Stimulated activated memory B cell treated with anti-CD40 and anti-IgM and Interleukin-4, amounts not matched to agents 10 μg/mL and 1 μg/mL and 100 μg/mL, for 72 hours (primary cell): Measurements from ENCODE around the gene AASDHPPT.
"Not testable (repeated sequence)": the region's sequence is repeated elsewhere in the genome, so short reads cannot be mapped to it uniquely, and the experiment has no call there.

ENCODE experiments used
- ATAC-seq: fragments of 150-1000 bp; cut with Tn5 transposase; 2 replicates; pipeline ENCODE4 v1.10.0; 2021
- H3K27ac Mint-ChIP-seq: one replicate; pipeline ENCODE4 v1.8.0; 2022; ENCODE audit warnings: mild to moderate bottlenecking, mixed read lengths
- H3K27me3 Mint-ChIP-seq: one replicate; pipeline ENCODE4 v1.8.0; 2022; ENCODE audit warnings: mixed read lengths
- H3K36me3 Mint-ChIP-seq: one replicate; pipeline ENCODE4 v1.8.0; 2022; ENCODE audit warnings: mixed read lengths
- H3K4me1 Mint-ChIP-seq: one replicate; pipeline ENCODE4 v1.8.0; 2022; ENCODE audit warnings: mixed read lengths
- H3K4me3 Mint-ChIP-seq: one replicate; pipeline ENCODE4 v1.8.0; 2022; ENCODE audit warnings: mild to moderate bottlenecking, moderate library complexity, mixed read lengths
- H3K9me3 Mint-ChIP-seq: one replicate; pipeline ENCODE4 v1.8.0; 2022; ENCODE audit warnings: mixed read lengths

AASDHPPT gene, protein sequence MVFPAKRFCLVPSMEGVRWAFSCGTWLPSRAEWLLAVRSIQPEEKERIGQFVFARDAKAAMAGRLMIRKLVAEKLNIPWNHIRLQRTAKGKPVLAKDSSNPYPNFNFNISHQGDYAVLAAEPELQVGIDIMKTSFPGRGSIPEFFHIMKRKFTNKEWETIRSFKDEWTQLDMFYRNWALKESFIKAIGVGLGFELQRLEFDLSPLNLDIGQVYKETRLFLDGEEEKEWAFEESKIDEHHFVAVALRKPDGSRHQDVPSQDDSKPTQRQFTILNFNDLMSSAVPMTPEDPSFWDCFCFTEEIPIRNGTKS

DNA sequence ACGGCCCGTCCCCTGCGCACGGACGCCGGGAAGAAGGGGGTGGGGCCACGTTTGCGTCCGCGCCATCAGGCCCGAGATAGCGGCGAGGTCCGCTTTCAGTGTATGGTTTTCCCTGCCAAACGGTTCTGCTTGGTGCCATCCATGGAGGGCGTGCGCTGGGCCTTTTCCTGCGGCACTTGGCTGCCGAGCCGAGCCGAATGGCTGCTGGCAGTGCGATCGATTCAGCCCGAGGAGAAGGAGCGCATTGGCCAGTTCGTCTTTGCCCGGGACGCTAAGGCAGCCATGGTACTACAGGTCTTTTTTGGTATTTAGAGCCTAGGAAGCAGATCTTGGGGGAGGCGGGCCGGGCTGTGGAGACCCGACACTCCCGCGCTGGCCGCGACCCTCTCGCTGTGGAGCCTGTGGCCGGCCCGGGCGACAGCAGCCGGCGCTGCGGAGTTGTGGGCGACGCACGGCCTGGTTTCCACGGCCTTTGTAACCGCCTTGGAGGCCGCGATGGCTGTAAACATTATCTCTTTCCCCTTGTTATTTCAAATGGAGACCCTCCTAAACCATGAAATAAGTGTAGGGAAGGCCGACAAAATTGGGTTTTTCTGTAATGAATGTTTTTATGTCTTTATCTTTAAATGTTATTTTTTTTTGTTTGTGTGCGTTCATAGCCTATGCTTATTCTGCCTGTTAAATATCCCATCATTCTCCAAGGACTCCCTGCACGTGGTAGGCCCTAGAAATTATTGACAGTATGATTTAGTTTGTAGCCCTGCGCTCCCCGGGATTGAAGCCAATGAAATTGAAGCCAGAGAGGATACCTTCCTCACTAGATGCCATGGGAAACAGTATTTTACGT is at the start of gene AASDHPPT:
TSS of gene AASDHPPT (plus strand) at position 54 of the 847 bp plus-strand sequence. CDS start at position 103, 49 bp downstream.
- peaks cover 54% of the 10 kb centered on the region for H3K4me1 Mint-ChIP-seq
- peak within 1 kb of the TSS; percentile 96 for H3K4me3 Mint-ChIP-seq
- peak within 1 kb of the TSS; percentile 84 for H3K27ac Mint-ChIP-seq
- H3K27me3 Mint-ChIP-seq, result no peaks in the 10 kb centered on the region
- H3K9me3 Mint-ChIP-seq, result no peaks in the 10 kb centered on the region
- H3K36me3 Mint-ChIP-seq, result peaks cover 18% of the 10 kb centered on the region
- ATAC-seq, result peak; percentile 35

DNA sequence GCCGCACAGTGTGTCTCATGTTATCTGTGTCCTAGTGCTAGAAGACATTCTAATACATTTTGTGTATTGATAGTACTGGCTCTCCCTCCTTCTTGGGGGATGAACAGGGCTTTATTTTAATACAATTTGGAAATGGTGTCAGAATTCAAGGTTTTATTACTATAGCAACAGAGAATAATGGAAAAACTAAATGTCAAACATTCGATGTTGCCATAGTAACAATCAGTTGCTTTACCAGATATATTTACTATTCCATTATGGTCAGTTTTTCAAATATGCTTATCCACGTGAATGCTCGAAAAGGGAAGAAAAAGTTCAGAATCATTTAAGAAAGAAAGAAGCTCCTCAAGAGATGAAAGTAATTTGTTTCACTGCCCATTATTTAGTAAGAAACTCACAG is 46.9 kb upstream of the AASDHPPT start:
- Mint-ChIP-seq H3K9me3 (peaks cover 3% of the 10 kb centered on the region), H3K27ac (no peak overlapping the region), H3K4me1 (no peaks in the 10 kb centered on the region), H3K36me3 (no peaks in the 10 kb centered on the region), H3K4me3 (no peak overlapping the region), H3K27me3 (peaks cover 35% of the 10 kb centered on the region)
- ATAC-seq, result no peak

DNA sequence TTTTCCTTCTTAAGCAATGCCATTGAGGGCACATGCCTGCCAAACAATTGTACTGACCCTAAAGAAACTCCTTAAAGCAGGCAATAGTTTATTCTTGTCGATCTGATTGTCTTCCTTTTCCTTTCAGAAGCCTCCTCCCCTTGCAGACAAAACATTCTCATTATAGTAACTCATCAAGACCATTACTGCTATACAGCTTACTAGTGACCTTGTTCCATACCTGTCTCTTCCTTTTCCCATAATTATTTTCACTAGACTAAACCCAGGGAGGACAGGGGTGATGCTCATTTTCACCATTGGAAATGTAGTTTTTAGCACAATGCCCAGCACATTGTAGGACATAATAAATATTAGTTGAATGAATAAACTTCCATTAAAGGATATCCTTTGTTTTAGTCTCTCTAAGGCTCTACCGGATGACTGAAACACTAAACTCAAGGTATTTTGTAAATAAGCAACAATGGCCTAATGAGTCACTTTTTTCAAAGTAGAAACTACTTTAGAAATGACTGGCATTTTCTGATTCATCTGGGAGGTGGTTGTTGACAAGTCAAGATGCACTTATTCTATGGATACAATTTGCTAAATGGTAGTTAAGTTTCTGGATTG is 46.2 kb upstream of the AASDHPPT start:
- H3K27ac Mint-ChIP-seq, result no peak overlapping the region
- H3K27me3 Mint-ChIP-seq, result peaks cover 35% of the 10 kb centered on the region
- no peaks in the 10 kb centered on the region for H3K36me3 Mint-ChIP-seq
- peaks cover 3% of the 10 kb centered on the region for H3K9me3 Mint-ChIP-seq
- H3K4me3 Mint-ChIP-seq, result no peak overlapping the region
- H3K4me1 Mint-ChIP-seq, result no peaks in the 10 kb centered on the region
- ATAC-seq, result no peak

DNA sequence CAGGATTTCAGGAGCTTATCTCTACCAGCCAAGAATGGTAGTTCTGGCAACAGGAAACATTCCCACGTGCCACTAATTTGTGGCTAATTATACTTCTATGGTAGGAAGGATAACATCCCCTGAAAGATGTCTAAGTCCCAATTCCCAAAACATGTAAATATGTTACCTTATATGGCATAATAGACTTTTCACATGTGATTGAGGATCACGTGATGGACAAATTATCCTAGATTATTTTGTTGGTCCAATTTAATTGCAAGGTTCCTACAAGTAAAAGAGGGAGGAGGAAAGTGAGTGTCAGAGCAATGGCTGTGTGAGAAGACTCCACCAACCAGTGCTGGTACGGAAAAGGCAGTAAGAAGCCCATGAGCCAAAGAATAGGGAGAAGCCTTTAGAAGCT is 45.5 kb upstream of the AASDHPPT start:
- no peak overlapping the region for H3K4me3 Mint-ChIP-seq
- no peaks in the 10 kb centered on the region for H3K4me1 Mint-ChIP-seq
- no peak for ATAC-seq
- H3K36me3 Mint-ChIP-seq, result no peaks in the 10 kb centered on the region
- H3K27ac Mint-ChIP-seq, result no peak overlapping the region
- H3K9me3 Mint-ChIP-seq, result peaks cover 3% of the 10 kb centered on the region
- H3K27me3 Mint-ChIP-seq, result peaks cover 35% of the 10 kb centered on the region

DNA sequence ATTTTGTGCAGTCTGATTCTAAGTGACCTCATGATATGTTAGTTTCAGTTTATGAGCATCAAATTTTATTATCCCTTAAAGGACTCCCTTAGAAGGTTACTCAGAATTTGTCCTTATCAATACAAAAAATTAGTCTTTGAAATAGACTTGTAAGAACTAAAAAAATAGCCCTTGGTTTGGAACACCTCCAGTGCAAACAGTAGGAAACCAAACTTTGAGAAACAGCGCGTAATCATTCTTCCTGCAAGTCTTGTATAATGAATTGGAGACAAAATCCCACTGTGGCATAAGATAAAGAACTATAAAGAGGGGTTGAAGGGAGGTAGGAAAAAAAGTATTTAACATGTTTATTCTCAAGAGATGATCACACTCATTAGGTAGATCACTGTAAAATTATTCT is 44.6 kb upstream of the AASDHPPT start:
- H3K4me3 Mint-ChIP-seq, result no peak overlapping the region

DNA sequence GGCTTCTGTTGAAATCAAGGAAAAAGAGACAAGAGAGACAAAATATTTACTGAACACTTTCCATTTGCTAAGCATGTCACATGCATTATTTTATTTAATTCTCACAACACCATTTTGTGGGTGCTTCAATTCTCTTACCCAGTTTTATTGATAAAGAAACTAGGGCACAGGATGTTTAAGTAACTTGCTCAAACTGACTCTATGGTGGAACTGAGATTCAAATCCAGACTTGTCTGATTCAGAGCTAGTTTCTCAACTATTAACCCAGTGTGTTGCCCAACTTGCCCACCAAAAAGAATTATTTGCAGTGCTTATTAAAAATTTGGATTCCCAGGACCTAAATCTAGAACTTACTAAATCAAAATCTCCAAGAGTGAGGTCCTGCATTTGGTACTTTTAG is 33.9 kb upstream of the AASDHPPT start:
- no peaks in the 10 kb centered on the region for H3K27me3 Mint-ChIP-seq
- ATAC-seq, result no peak
- H3K4me3 Mint-ChIP-seq, result no peak overlapping the region
- no peaks in the 10 kb centered on the region for H3K36me3 Mint-ChIP-seq
- H3K27ac Mint-ChIP-seq, result no peak overlapping the region
- H3K4me1 Mint-ChIP-seq, result no peaks in the 10 kb centered on the region
- no peaks in the 10 kb centered on the region for H3K9me3 Mint-ChIP-seq

More for the DNA sequence above, 44.6 kb upstream of the AASDHPPT start:
- ATAC-seq, result no peak
- Mint-ChIP-seq H3K9me3 (no peaks in the 10 kb centered on the region), H3K27me3 (peaks cover 39% of the 10 kb centered on the region), H3K36me3 (no peaks in the 10 kb centered on the region), H3K27ac (no peak overlapping the region), H3K4me1 (no peaks in the 10 kb centered on the region)

DNA sequence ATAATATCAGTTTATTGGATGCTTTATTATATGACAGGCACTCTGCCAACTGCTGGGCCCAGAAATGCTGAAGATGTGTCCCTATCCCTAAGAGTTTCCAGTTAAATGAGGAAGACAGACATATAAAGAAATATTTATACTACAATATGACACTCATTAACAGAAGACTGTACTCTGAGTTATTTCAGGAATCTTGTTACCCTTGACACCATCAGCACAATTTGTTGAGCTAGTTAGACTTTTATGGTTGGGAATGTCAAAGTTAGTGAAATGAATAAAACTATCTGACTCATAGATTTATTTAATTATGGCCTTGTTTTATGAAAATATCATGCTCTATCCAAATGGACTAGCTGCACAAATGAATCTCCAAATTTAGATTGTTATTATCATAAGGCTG is 29.8 kb upstream of the AASDHPPT start:
- Mint-ChIP-seq H3K9me3 (no peaks in the 10 kb centered on the region), H3K4me3 (no peak overlapping the region), H3K27me3 (no peaks in the 10 kb centered on the region), H3K4me1 (no peaks in the 10 kb centered on the region), H3K27ac (no peak overlapping the region), H3K36me3 (no peaks in the 10 kb centered on the region)
- ATAC-seq, result no peak

DNA sequence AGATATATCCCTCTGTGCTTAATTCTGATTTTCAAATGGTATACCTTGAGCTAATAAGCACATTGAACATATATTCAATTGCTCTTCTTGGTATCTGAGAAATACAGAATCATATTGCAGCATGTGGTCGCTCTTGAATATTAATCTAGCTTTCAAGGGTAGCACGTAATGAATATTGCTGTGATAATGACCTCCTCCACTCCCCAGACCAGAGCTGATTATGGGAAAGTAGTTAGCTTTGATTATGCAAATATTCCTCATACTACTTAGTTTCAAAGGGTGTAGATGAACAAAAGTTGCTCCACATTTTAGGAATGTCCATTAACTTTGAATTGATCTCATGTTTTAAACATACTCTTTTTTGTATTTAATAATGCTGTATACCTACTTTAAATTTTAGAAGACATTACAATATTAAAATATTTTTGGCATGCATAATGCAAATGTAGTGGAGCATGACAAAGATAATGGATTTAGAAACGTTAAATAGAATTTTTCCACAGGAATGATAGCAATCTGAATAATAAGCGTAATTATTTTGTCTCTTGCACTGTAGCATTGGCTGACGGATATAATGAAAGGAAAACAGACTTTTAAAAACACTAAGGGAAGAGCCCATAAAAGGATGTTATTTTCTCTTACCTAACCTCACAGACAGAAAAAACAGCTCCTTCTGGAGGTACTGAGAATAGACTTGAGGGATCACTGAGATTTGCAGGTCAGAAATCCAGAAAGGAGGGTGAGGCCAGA is 27.6 kb upstream of the AASDHPPT start:
- H3K27me3 Mint-ChIP-seq, result no peaks in the 10 kb centered on the region
- no peak overlapping the region for H3K4me3 Mint-ChIP-seq
- H3K4me1 Mint-ChIP-seq, result no peaks in the 10 kb centered on the region
- no peaks in the 10 kb centered on the region for H3K36me3 Mint-ChIP-seq
- H3K27ac Mint-ChIP-seq, result no peak overlapping the region
- ATAC-seq, result no peak
- H3K9me3 Mint-ChIP-seq, result no peaks in the 10 kb centered on the region

DNA sequence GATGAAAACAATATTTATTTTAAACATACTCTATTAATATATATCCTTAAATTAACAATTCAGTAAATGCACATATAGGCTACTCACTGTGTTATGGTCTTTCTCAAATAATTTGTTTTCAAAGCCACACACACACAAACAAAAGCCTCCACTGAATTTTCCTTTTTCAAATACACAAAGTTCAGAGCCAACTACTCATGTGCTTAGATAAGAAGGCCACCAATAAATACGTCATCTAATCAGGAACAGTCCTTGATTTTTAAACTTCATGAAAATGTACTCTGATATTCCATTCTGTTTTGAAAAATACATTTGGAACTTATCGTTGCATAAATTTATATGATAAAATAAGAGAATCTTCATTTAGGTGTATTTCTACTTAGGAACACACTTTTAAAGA is 26.4 kb upstream of the AASDHPPT start:
- no peak for ATAC-seq
- no peaks in the 10 kb centered on the region for H3K9me3 Mint-ChIP-seq
- H3K27ac Mint-ChIP-seq, result no peak overlapping the region
- no peaks in the 10 kb centered on the region for H3K27me3 Mint-ChIP-seq
- H3K36me3 Mint-ChIP-seq, result no peaks in the 10 kb centered on the region
- no peak overlapping the region for H3K4me3 Mint-ChIP-seq
- no peaks in the 10 kb centered on the region for H3K4me1 Mint-ChIP-seq

DNA sequence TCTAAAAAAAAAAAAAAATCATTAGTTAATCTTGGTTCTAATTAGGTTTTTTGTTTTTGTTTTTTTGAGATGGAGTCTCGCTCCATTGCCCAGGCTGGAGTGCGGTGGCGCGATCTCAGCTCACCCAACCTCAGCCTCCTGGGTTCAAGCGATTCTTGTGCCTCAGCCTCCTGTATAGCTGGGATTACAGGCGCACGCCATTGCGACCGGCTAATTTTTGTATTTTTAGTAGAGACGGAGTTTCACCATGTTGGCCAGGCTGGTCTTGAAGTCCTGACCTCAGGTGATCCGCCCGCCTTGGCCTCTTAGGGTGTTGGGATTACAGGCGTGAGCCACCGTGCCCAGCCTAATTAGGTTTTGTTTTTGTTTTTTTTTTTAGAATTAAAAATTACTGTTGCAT is 19.1 kb upstream of the AASDHPPT start:
- not testable (repeated sequence) for H3K27me3 Mint-ChIP-seq, H3K9me3 Mint-ChIP-seq, H3K27ac Mint-ChIP-seq, ATAC-seq, H3K4me1 Mint-ChIP-seq, H3K4me3 Mint-ChIP-seq
- peaks cover 13% of the 10 kb centered on the region for H3K36me3 Mint-ChIP-seq

DNA sequence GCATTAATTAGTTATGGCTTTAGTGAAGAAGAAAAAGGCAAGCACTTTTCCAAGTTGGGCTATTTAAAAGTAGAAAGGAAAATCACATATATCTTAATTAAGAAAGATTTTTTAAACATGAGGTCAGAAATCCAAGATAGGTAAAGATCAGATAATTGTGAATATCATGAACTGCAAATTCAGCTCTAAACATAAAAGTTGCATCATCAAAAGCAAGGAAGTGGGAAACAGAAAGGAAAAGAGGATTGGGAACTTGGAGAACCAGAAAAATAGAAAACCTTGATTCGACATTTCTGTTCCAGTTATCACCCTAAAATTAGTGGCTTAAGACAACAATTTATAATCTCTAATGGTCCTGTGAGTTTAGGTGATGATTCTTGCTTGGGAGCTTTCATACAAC is 17.8 kb upstream of the AASDHPPT start:
- peaks cover 13% of the 10 kb centered on the region for H3K36me3 Mint-ChIP-seq
- no peaks in the 10 kb centered on the region for H3K27me3 Mint-ChIP-seq
- H3K4me3 Mint-ChIP-seq, result no peak overlapping the region
- H3K4me1 Mint-ChIP-seq, result peaks cover 9% of the 10 kb centered on the region
- no peaks in the 10 kb centered on the region for H3K9me3 Mint-ChIP-seq
- H3K27ac Mint-ChIP-seq, result no peak overlapping the region
- ATAC-seq, result no peak

DNA sequence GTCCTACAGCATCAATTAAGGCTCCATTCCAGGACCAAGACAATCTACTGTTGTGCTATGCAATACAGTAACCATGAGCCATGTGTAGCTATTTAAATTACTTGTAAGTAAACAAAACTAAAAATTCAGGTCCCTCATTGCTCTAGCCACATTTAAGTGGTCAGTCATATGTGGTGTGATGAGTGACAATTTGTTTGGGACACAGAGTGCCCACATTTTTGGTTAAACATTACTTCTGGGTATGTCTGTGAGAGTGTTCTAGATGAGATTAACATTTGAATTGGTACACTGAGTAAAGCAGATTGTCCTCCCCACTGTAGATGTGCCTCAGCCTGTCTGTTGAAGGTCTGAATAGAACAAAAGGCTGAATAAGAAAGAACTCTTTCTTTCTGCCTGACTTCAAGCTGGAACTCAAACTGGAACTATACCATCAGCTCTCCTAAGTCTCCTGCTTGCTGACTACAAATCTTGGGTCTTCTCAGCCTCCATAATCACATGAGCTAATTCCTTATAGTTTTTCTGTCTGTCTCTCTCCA is 16.1 kb upstream of the AASDHPPT start:
- no peak for ATAC-seq
- Mint-ChIP-seq H3K36me3 (peaks cover 19% of the 10 kb centered on the region), H3K4me3 (no peak overlapping the region), H3K27ac (no peak overlapping the region), H3K4me1 (peaks cover 9% of the 10 kb centered on the region), H3K9me3 (no peaks in the 10 kb centered on the region), H3K27me3 (no peaks in the 10 kb centered on the region)

DNA sequence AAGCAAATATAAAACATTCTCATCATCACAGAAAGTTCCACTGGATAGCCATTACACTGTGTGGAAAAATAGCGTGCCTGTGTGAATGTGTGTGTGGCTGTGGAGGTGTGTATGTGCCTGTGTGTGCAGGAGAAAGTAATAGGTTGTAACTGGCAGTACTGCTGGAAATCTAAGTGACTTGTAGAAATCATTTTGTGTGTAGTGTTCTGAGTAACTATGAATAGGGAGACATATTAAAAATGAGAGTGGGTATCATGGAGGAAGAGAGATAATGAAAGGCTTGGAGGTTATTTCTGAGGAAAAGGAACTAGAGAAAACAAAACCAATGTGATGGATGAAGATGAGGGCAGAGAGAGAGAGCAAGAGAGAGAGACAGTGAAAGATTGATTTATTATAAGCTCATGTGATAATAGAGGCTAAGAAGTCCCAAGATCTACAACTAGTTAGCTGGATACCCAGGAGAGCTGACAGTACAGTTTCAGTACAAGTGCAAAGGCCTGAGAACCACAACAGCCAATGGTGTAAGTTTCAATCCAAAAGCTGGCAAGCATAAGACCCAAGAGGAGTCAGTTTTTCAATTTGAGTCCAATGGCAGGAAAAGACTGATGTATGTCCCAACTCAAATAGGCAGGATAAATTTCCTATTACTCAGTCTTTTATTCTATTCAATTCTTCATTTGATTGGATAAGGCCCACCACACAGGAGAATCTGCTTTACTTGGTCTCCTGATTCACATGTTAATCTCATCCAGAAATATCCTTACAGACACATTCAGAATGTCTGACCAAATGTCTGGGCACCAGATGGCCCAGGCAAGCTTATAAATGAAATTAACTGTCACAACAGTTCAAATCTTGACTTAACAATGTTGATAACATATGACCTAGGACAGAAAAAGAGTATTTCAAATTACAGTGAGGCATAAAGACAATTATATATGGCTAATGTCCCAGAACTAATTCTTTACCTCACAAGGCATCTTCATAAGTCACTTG is 15.2 kb upstream of the AASDHPPT start:
- Mint-ChIP-seq H3K9me3 (no peaks in the 10 kb centered on the region), H3K36me3 (peaks cover 19% of the 10 kb centered on the region), H3K4me3 (no peak overlapping the region), H3K27me3 (no peaks in the 10 kb centered on the region), H3K4me1 (peaks cover 9% of the 10 kb centered on the region), H3K27ac (no peak overlapping the region)
- ATAC-seq, result no peak

DNA sequence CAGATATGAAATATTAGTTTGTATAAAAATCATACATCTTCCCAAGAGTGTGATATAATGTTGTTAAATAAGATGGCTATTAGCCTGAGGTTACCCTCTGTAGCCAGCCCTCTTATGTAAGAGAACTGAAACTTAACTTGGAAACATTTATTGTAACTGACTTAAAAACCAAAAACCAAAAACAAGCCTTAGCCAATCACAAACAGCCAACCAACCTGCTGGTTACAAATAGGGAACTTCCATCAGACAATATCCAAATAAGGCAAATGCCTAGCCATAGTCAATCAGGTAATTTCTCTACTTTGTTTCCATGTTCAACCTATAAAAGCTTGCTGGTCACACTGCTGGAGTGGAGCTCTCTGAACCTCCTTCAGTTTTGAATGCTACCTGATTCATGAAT is 14.5 kb upstream of the AASDHPPT start:
- Mint-ChIP-seq H3K27ac (no peak overlapping the region), H3K4me3 (no peak overlapping the region), H3K9me3 (no peaks in the 10 kb centered on the region), H3K4me1 (peaks cover 12% of the 10 kb centered on the region), H3K36me3 (peaks cover 26% of the 10 kb centered on the region), H3K27me3 (no peaks in the 10 kb centered on the region)
- peak; percentile 59 for ATAC-seq
